NCI-H226 (cell line): ENCODE results near the gene UTP4.
A peak's percentile ranks its signal among the peaks of the same experiment; 100 is the strongest.

Experiments
- DNase-seq: peaks from one replicate; pipeline ENCODE4 v3.0.0-alpha.2; 2015

Gene UTP4

GRCh38 chr16:69180011-69180338 is 47.5 kb downstream of the UTP4 start:
- no peak for DNase-seq

- no peak for DNase-seq
Measured at GRCh38 chr16:69182730-69183416, 50.4 kb downstream of the UTP4 start.

- peak; percentile 81 for DNase-seq
Measured at GRCh38 chr16:69186642-69187445, 54.4 kb downstream of the UTP4 start, which contains the start of gene SNTB2. Gene SNTB2 (plus strand): TSS chr16:69187164. CDS start chr16:69187167, 3 bp downstream.

GRCh38 chr16:69187446-69188235 is 55.2 kb downstream of the UTP4 start:
- DNase-seq, result no peak

- no peak for DNase-seq
Measured at GRCh38 chr16:69188236-69188549, 55.7 kb downstream of the UTP4 start.

GRCh38 chr16:69188716-69189115 is 56.3 kb downstream of the UTP4 start:
- DNase-seq, result no peak

- no peak for DNase-seq
Measured at GRCh38 chr16:69190046-69190588, 57.7 kb downstream of the UTP4 start.

- DNase-seq, result no peak
Measured at GRCh38 chr16:69190598-69190997, 58.1 kb downstream of the UTP4 start.

GRCh38 chr16:69191136-69191535 is 58.7 kb downstream of the UTP4 start:
- no peak for DNase-seq

GRCh38 chr16:69193855-69194254 is 61.4 kb downstream of the UTP4 start:
- DNase-seq, result no peak

- DNase-seq, result no peak
Measured at GRCh38 chr16:69194488-69194887, 62.0 kb downstream of the UTP4 start.

- no peak for DNase-seq
Measured at GRCh38 chr16:69195369-69196029, 63.0 kb downstream of the UTP4 start.

- DNase-seq, result no peak
Measured at GRCh38 chr16:69197573-69197972, 65.1 kb downstream of the UTP4 start.

GRCh38 chr16:69199382-69199781 is 66.9 kb downstream of the UTP4 start:
- DNase-seq, result peak; percentile 77

- no peak for DNase-seq
Measured at GRCh38 chr16:69201291-69201690, 68.8 kb downstream of the UTP4 start.

- DNase-seq, result no peak
Measured at GRCh38 chr16:69201787-69202186, 69.3 kb downstream of the UTP4 start.

GRCh38 chr16:69204172-69204571 is 71.7 kb downstream of the UTP4 start:
- no peak for DNase-seq

GRCh38 chr16:69209735-69210134 is 77.3 kb downstream of the UTP4 start:
- no peak for DNase-seq

- peak; percentile 48 for DNase-seq
Measured at GRCh38 chr16:69217433-69217832, 85.0 kb downstream of the UTP4 start.
